Astrocyte (in vitro differentiated cells and primary cell): ENCODE results near the gene VSTM4. TPM values are rescaled to one million over a fixed set of nuclear protein-coding genes. Genes with fewer than 3 reads are reported as not detected.

Source experiments
- DNase-seq: peaks from one replicate; pipeline ENCODE4 v3.0.0-alpha.2; 2010; ENCODE audit warnings: low read depth
- FAIRE-seq: peaks from 2 replicates; lab custom pipeline; 2011; peaks lifted over from hg19 to GRCh38; lab: Jason Lieb, UNC
- H2AFZ ChIP-seq: 2 replicates; pipeline ENCODE4 v1.6.0; 2012; ENCODE audit warnings: low read depth, low read length, inconsistent platforms
- H3K27ac ChIP-seq: 2 replicates; pipeline ENCODE4 v1.5.1; 2011; ENCODE audit warnings: low read depth, low read length, inconsistent platforms
- H3K27me3 ChIP-seq: 2 replicates; pipeline ENCODE4 v1.6.0; 2011; ENCODE audit warnings: low read length, inconsistent platforms; ENCODE audit not compliant: insufficient read depth
- H3K36me3 ChIP-seq: 2 replicates; pipeline ENCODE4 v1.5.1; 2011; ENCODE audit warnings: low read length, inconsistent platforms; ENCODE audit not compliant: insufficient read depth
- H3K4me1 ChIP-seq: 2 replicates; pipeline ENCODE4 v1.5.1; 2011; ENCODE audit warnings: low read length, inconsistent platforms; ENCODE audit not compliant: insufficient read depth
- H3K4me2 ChIP-seq: 2 replicates; pipeline ENCODE4 v1.6.0; 2012; ENCODE audit warnings: low read length, inconsistent platforms
- H3K4me3 ChIP-seq: 2 replicates; pipeline ENCODE4 v1.5.1; 2011; ENCODE audit warnings: low read depth, mild to moderate bottlenecking, low read length, inconsistent platforms; ENCODE audit not compliant: insufficient read depth
- H3K79me2 ChIP-seq: 2 replicates; pipeline ENCODE4 v1.6.0; 2012; ENCODE audit warnings: mild to moderate bottlenecking, low read length, inconsistent platforms; ENCODE audit not compliant: insufficient read depth
- H3K9ac ChIP-seq: 2 replicates; pipeline ENCODE4 v1.6.0; 2012; ENCODE audit warnings: mild to moderate bottlenecking, low read length, inconsistent platforms
- H3K9me3 ChIP-seq: 2 replicates; pipeline ENCODE4 v1.5.1; 2012; ENCODE audit warnings: low read depth, mild to moderate bottlenecking, low read length, inconsistent platforms; ENCODE audit not compliant: insufficient read depth
- H4K20me1 ChIP-seq: 2 replicates; pipeline ENCODE4 v1.6.0; 2012; ENCODE audit warnings: low read length, inconsistent platforms; ENCODE audit not compliant: insufficient read depth
- H3K27ac Mint-ChIP-seq: one replicate; pipeline ENCODE4 v1.8.0; 2021; ENCODE audit warnings: mild to moderate bottlenecking, mixed read lengths; ENCODE audit not compliant: unreplicated experiment
- H3K27me3 Mint-ChIP-seq: one replicate; pipeline ENCODE4 v1.8.0; 2021; ENCODE audit warnings: low read depth, mixed read lengths; ENCODE audit not compliant: unreplicated experiment
- H3K36me3 Mint-ChIP-seq: one replicate; pipeline ENCODE4 v1.8.0; 2021; ENCODE audit warnings: low read depth, mixed read lengths; ENCODE audit not compliant: unreplicated experiment
- H3K4me1 Mint-ChIP-seq: one replicate; pipeline ENCODE4 v1.8.0; 2021; ENCODE audit warnings: low read depth, mixed read lengths; ENCODE audit not compliant: unreplicated experiment
- H3K4me3 Mint-ChIP-seq: one replicate; pipeline ENCODE4 v1.8.0; 2021; ENCODE audit warnings: mild to moderate bottlenecking, moderate library complexity, mixed read lengths; ENCODE audit not compliant: unreplicated experiment
- H3K9me3 Mint-ChIP-seq: one replicate; pipeline ENCODE4 v1.8.0; 2021; ENCODE audit warnings: mild to moderate bottlenecking, mixed read lengths; ENCODE audit not compliant: unreplicated experiment
- EZH2 ChIP-seq: IDR thresholded peaks from 2 replicates; pipeline ENCODE4 v1.6.1; 2012; ENCODE audit warnings: mild to moderate bottlenecking, low read length, inconsistent platforms; ENCODE audit not compliant: insufficient read depth
- total RNA-seq: library from RNA; stranded (reverse); gene quantifications from 2 replicates; pipeline ENCODE4 v1.2.1, GENCODE V29; 2021
- TF ChIP-seq, protein P1 (sequence below): IDR thresholded peaks from 2 replicates; pipeline ENCODE4 v1.5.1; 2011; ENCODE audit warnings: low read depth, mild to moderate bottlenecking, inconsistent platforms, low read length, moderate library complexity; ENCODE audit not compliant: insufficient read depth

VSTM4 gene
- total RNA-seq, 1 donor from 2014 or later: 1.1 TPM

DNA sequence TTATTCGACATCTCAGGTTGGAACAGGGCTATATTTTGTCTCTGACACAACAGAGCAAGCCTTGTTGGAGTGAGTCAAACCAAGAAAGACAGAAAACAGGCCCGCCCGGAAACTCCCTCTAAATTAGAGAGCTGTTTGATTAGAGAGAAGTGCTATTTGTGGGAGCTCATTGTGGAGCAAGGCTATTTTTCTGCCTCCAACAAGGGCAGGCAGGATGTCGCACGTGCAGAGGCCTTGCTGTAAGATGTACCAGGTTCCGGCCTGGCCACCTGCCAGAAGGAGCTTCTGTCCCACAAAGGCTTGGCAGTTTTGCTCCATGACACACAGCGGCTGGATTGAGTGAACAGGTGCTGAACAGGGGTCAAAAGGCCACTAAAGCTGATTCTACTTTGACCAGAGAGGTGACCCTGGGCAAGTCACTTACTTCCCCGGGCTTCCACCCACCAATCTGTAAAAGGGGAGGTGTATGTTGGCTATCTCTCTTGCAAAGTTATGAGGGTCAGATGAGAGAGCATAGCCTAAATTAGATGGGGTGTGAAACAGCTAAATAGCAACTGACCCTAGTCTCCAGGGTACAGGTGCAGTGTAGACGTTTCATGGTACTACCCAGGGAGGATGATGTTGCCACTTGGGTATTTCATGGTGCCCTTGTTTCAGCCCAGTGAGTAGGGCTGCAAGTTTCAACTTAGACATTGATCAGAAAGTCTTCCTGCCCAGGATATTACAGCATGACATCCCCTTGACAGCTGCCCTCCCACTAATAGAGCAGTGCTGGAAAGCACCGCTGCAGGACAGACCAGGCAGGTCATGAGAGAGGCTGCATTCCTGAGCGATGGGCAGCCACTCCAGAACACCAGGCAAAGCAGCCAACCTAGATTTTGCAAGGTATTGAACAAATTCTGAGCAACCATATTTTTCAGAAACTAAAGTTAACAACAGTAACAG lies 62.0 kb downstream of the VSTM4 start:
- Histone ChIP-seq H3K4me1 (no peaks in the 10 kb centered on the region), H3K4me2 (no peak overlapping the region), H3K9me3 (no peaks in the 10 kb centered on the region), H3K27me3 (no peaks in the 10 kb centered on the region), H3K36me3 (no peaks in the 10 kb centered on the region), H3K4me3 (no peak overlapping the region), H2AFZ (no peak overlapping the region), H3K79me2 (no peaks in the 10 kb centered on the region), H4K20me1 (no peaks in the 10 kb centered on the region), H3K9ac (no peak overlapping the region), H3K27ac (no peak overlapping the region)
- no peak for DNase-seq
- TF ChIP-seq EZH2: no peak
- TF ChIP-seq, protein P1, sequence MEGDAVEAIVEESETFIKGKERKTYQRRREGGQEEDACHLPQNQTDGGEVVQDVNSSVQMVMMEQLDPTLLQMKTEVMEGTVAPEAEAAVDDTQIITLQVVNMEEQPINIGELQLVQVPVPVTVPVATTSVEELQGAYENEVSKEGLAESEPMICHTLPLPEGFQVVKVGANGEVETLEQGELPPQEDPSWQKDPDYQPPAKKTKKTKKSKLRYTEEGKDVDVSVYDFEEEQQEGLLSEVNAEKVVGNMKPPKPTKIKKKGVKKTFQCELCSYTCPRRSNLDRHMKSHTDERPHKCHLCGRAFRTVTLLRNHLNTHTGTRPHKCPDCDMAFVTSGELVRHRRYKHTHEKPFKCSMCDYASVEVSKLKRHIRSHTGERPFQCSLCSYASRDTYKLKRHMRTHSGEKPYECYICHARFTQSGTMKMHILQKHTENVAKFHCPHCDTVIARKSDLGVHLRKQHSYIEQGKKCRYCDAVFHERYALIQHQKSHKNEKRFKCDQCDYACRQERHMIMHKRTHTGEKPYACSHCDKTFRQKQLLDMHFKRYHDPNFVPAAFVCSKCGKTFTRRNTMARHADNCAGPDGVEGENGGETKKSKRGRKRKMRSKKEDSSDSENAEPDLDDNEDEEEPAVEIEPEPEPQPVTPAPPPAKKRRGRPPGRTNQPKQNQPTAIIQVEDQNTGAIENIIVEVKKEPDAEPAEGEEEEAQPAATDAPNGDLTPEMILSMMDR: no peak
- Mint-ChIP-seq H3K4me3 (no peak overlapping the region), H3K9me3 (peaks cover 8% of the 10 kb centered on the region), H3K27me3 (peaks cover 20% of the 10 kb centered on the region), H3K4me1 (peaks cover 3% of the 10 kb centered on the region), H3K36me3 (no peaks in the 10 kb centered on the region), H3K27ac (no peak overlapping the region)
- no peak for FAIRE-seq

DNA sequence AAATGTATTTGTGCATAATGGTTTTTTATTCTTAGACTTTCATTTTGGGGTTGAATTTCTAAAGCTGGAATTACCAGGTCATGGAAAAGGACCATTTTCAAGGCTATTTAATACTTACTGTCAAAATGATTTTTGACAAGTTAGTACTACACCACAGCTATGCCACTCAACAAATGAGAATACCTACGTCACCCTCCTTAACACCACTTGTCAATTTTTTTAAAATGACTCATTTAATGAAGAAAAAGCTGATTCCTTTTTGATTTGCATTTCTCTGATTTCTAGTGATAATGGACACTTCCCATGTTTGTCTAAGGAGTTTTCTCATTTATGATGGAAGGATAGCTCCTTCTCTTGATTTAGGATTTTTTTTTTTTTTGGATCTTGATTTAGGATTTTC lies 63.3 kb downstream of the VSTM4 start:
- Histone ChIP-seq H3K4me2 (no peak overlapping the region), H3K4me1 (no peaks in the 10 kb centered on the region), H3K9me3 (no peaks in the 10 kb centered on the region), H3K4me3 (no peak overlapping the region), H4K20me1 (no peaks in the 10 kb centered on the region), H3K9ac (no peak overlapping the region), H2AFZ (no peak overlapping the region), H3K36me3 (no peaks in the 10 kb centered on the region), H3K79me2 (no peaks in the 10 kb centered on the region), H3K27me3 (no peaks in the 10 kb centered on the region), H3K27ac (no peak overlapping the region)
- DNase-seq: no peak
- no peak for TF ChIP-seq EZH2
- TF ChIP-seq, protein P1: no peak
- H3K27ac Mint-ChIP-seq: no peak overlapping the region
- H3K9me3 Mint-ChIP-seq: peaks cover 8% of the 10 kb centered on the region
- peaks cover 3% of the 10 kb centered on the region for H3K4me1 Mint-ChIP-seq
- peaks cover 22% of the 10 kb centered on the region for H3K27me3 Mint-ChIP-seq
- no peaks in the 10 kb centered on the region for H3K36me3 Mint-ChIP-seq
- no peak overlapping the region for H3K4me3 Mint-ChIP-seq
- FAIRE-seq: no peak

DNA sequence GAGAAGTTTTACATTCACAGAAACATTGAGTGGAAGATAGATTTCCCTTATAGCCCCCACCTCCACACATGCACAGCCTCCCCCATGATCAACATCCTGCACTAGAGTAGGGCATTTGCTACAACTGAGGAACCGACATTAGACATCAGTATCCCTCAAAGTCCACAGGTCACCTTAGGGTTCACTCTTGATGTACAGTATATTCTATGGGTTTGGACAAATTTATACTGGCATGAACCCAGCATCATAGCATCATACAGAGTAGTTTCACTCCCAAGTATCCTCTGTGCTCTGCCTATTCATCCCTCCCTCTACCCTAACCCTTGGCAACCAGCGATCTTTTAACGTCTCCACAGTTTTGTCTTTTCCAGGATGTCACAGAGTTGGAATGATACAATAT lies 64.4 kb downstream of the VSTM4 start:
- H3K27ac Mint-ChIP-seq: no peak overlapping the region

More for the DNA sequence above, 64.4 kb downstream of the VSTM4 start:
- no peak for DNase-seq
- no peak overlapping the region for H3K4me3 Mint-ChIP-seq
- H3K9me3 Mint-ChIP-seq: peaks cover 2% of the 10 kb centered on the region
- Histone ChIP-seq H3K9me3 (no peaks in the 10 kb centered on the region), H3K4me3 (no peak overlapping the region), H2AFZ (no peak overlapping the region), H3K27me3 (no peaks in the 10 kb centered on the region), H3K27ac (no peak overlapping the region), H3K79me2 (no peaks in the 10 kb centered on the region), H3K36me3 (no peaks in the 10 kb centered on the region), H3K9ac (no peak overlapping the region), H3K4me2 (no peak overlapping the region), H3K4me1 (no peaks in the 10 kb centered on the region), H4K20me1 (no peaks in the 10 kb centered on the region)
- TF ChIP-seq EZH2: no peak
- TF ChIP-seq, protein P1: no peak
- peaks cover 29% of the 10 kb centered on the region for H3K27me3 Mint-ChIP-seq
- H3K4me1 Mint-ChIP-seq: no peaks in the 10 kb centered on the region
- FAIRE-seq: no peak
- no peaks in the 10 kb centered on the region for H3K36me3 Mint-ChIP-seq
